ENCODE measurements around the gene MYLK3.

The MYLK3 gene

GRCh38 chr16:46757339-46758050 is 9.4 kb upstream of the MYLK3 start:
- no peak overlapping the region for H3K4me3 ChIP-seq
- DNase-seq: no peak
- TF ChIP-seq, protein P1, sequence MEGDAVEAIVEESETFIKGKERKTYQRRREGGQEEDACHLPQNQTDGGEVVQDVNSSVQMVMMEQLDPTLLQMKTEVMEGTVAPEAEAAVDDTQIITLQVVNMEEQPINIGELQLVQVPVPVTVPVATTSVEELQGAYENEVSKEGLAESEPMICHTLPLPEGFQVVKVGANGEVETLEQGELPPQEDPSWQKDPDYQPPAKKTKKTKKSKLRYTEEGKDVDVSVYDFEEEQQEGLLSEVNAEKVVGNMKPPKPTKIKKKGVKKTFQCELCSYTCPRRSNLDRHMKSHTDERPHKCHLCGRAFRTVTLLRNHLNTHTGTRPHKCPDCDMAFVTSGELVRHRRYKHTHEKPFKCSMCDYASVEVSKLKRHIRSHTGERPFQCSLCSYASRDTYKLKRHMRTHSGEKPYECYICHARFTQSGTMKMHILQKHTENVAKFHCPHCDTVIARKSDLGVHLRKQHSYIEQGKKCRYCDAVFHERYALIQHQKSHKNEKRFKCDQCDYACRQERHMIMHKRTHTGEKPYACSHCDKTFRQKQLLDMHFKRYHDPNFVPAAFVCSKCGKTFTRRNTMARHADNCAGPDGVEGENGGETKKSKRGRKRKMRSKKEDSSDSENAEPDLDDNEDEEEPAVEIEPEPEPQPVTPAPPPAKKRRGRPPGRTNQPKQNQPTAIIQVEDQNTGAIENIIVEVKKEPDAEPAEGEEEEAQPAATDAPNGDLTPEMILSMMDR (IDR thresholded peaks at IDR 0.05): no peak

DNA sequence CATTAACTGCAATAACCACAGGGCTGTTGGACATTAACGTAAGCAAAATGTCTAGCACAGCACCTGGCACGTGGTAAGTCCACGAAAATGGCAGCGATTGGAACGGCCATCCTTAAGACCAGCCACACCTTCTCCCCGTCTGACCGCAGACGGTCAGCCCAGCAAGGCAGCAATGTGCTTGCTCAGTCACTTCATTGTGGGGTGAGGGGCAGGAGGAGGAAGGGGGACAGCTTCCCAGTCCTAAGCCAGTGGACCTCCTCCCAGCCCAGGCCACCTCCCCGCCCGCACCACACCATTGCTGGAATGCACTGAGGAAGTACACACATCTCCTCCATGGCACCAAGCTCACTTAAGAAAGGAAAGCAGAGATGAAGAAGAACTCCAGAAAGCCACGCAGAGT is 8.6 kb upstream of the MYLK3 start:
- peaks cover 0 to 8% (median 3%) of the 10 kb centered on the region in 4 donors for H3K4me1 ChIP-seq
- no peaks in the 10 kb centered on the region for H3K9me3 ChIP-seq
- no peak overlapping the region for H3K4me3 ChIP-seq
- no peak overlapping the region for H3K27ac ChIP-seq
- TF ChIP-seq, protein P1 (IDR thresholded peaks at IDR 0.05): no peak
- intact Hi-C loops (cut with DNase I; ENCODE audit: low total_unique reads): no loop called here
- H3K27me3 ChIP-seq: peaks cover 0 to 5% of the 10 kb centered on the region in 2 donors
- no peak for DNase-seq
- no peaks in the 10 kb centered on the region for H3K36me3 ChIP-seq

More at GRCh38 chr16:46757339-46758050, 9.4 kb upstream of the MYLK3 start:
- intact Hi-C loops (cut with DNase I; ENCODE audit: low total_unique reads): no loop called here
- Histone ChIP-seq H3K4me1 (peaks cover 0 to 8% (median 3%) of the 10 kb centered on the region in 4 donors), H3K27me3 (peaks cover 0 to 5% of the 10 kb centered on the region in 2 donors), H3K36me3 (no peaks in the 10 kb centered on the region), H3K9me3 (no peaks in the 10 kb centered on the region), H3K27ac (no peak overlapping the region)

GRCh38 chr16:46753015-46753414 is 4.9 kb upstream of the MYLK3 start:
- intact Hi-C loops (cut with DNase I; ENCODE audit: low total_unique reads): no loop called here
- H3K4me3 ChIP-seq: no peak overlapping the region
- no peak for DNase-seq
- TF ChIP-seq, protein P1 (IDR thresholded peaks at IDR 0.05): no peak
- peaks cover 0 to 15% (median 10%) of the 10 kb centered on the region in 4 donors for H3K4me1 ChIP-seq
- H3K9me3 ChIP-seq: no peaks in the 10 kb centered on the region
- H3K27me3 ChIP-seq: no peaks in the 10 kb centered on the region
- no peaks in the 10 kb centered on the region for H3K36me3 ChIP-seq
- no peak overlapping the region for H3K27ac ChIP-seq

GRCh38 chr16:46751381-46751780 is 3.2 kb upstream of the MYLK3 start:
- TF ChIP-seq, protein P1 (IDR thresholded peaks at IDR 0.05): no peak
- Histone ChIP-seq H3K4me1 (peaks cover 0 to 10% (median 8%) of the 10 kb centered on the region in 4 donors), H3K27ac (no peak overlapping the region), H3K4me3 (no peak overlapping the region), H3K9me3 (no peaks in the 10 kb centered on the region), H3K36me3 (no peaks in the 10 kb centered on the region), H3K27me3 (no peaks in the 10 kb centered on the region)
- no peak for DNase-seq
- intact Hi-C loops (cut with DNase I; ENCODE audit: low total_unique reads): no loop called here

DNA sequence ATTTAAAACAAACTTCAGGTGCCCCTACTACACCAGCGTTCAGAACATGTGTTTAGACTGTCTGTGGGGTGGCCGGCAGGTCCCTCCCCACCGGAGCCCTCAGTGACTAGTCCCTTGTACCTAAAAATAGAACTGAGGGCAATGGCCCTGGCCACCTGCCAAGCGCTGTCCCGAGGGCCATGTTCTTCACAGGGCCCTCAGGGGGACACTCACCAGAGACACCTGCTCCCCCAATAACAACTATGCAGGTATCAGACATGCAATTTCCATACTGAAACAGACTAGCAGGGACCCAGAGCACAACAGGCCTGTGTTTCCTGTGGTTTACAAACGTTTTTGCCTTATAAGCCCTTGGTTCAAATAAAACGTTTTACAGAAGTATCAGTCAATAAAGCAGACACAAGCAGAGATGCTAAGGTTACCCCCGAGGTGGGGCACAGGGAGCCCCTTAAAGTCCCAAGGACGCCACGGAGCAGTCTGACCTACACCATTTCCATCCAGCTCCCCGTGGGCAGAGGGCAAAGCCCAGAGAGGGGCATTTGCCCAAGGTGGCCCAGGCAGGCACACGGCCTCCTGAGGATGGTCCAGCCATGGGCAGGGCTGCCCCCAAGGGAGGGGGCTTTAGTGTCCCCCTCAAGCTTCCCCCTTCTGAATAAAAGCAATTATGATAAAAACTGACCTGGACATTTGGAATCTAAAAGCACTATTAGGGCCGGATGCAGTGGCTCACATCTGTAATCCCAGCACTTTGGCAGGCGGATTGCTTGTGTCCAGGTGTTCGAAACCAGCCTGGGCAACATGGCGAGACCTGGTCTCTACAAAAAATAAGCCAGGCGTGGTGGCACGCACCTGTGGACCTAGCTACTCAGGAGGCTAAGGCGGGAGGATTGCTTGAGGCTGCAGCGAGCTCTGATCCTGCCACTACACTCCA is 896 bp upstream of the MYLK3 start:
- H3K9me3 ChIP-seq: no peaks in the 10 kb centered on the region
- TF ChIP-seq, protein P1 (IDR thresholded peaks at IDR 0.05): no peak
- H3K4me1 ChIP-seq: peaks cover 0 to 10% (median 8%) of the 10 kb centered on the region in 4 donors
- DNase-seq: no peak
- H3K27me3 ChIP-seq: no peaks in the 10 kb centered on the region
- H3K4me3 ChIP-seq: no peak overlapping the region
- intact Hi-C loops (cut with DNase I; ENCODE audit: low total_unique reads): no loop called here
- no peaks in the 10 kb centered on the region for H3K36me3 ChIP-seq
- no peak overlapping the region for H3K27ac ChIP-seq
